ENCODE measurements around the gene ID4.
A peak's percentile ranks its signal among the peaks of the same experiment; 100 is the strongest.

Gene ID4, protein sequence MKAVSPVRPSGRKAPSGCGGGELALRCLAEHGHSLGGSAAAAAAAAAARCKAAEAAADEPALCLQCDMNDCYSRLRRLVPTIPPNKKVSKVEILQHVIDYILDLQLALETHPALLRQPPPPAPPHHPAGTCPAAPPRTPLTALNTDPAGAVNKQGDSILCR

GRCh38 chr6:19836799-19837510, at the start of gene ID4:
Gene ID4 (plus strand): TSS chr6:19837370. CDS start chr6:19837755, 385 bp downstream.
- DNase-seq (ENCODE audit: low read depth in 3 of 3): no peak

DNA sequence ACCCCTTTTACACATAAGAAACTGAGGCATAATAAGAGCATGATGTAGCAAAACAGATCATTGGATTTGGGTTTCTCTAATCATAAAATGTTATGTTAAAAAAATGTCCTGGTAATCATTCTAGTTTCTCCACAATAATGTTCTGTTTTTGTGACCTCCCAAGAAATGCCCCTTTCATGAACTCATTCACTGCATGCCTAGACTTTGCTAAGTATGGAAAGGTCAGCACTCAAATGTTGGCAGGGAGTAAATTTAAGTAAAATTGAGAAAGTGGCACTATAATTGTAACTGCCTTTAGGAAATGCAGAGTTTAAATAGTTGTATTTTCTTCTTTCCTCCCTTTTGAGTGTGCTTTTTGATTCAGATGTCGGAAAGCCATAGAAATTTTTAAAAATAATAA, 48.5 kb upstream of the ID4 start:
- DNase-seq (ENCODE audit: low read depth in 3 of 3): no peak

GRCh38 chr6:19789100-19789803, 47.9 kb upstream of the ID4 start:
- DNase-seq (ENCODE audit: low read depth in 3 of 3): no peak

DNA sequence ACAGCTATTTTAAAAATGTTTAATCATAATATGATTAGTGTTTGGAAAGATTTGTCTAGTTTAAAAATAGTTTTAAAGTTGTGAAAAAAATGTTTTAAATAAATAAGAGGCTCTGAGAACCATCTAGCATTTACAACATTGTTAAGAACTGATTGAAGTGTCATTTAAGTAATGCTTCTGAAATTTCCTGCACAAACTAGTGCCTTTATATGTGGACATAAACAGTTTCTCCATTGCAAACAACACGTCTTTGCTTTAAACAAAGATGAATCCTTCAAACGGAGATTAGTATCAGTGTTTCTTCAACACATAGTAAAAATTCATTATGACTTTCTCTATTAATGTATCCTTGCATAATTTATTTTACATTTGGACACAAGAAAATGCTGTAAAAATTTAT, 45.9 kb upstream of the ID4 start:
- no peak for DNase-seq (ENCODE audit: low read depth in 3 of 3)

DNA sequence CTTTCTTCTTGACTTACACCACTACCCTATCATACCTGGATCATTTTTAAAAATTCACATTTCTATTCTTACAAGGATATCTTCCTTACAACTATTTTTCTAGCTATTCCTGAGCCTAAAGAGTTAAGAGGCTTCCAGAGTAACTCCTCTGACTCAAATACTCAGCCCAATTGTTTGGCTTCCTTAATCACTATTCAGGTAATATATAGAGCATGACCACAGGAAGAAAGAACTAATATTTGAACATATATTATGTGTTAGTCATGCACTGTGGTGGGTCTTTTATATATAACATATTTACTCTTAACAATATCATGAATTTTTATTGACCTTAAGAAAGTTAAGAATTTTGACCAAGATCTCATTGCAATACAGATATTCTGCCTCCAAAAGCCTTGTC, 42.0 kb upstream of the ID4 start:
- DNase-seq (ENCODE audit: low read depth in 3 of 3): no peak

- no peak for DNase-seq (ENCODE audit: low read depth in 3 of 3)
Measured at GRCh38 chr6:19796452-19796851, 40.7 kb upstream of the ID4 start.

DNA sequence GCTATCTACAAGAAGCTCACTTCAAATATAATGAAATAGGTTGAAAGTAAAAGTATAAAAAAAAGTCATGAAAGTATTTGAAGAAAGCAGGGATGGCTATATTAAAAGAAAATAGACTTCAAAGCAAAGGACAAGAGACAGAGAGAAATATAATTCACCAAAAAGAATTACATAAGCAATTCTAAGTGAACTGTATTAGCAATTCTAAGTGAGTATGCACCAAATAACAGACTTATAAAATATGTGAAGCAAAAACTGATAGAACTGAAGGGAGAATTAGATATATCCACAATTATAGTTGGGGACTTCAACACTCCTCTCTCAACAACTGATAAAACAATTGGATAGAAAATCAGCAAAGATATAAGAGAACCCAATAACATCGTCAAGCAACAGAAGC, 38.8 kb upstream of the ID4 start:
- no peak for DNase-seq (ENCODE audit: low read depth in 3 of 3)

- no peak for DNase-seq (ENCODE audit: low read depth in 3 of 3)
Measured at GRCh38 chr6:19802656-19803055, 34.5 kb upstream of the ID4 start.

DNA sequence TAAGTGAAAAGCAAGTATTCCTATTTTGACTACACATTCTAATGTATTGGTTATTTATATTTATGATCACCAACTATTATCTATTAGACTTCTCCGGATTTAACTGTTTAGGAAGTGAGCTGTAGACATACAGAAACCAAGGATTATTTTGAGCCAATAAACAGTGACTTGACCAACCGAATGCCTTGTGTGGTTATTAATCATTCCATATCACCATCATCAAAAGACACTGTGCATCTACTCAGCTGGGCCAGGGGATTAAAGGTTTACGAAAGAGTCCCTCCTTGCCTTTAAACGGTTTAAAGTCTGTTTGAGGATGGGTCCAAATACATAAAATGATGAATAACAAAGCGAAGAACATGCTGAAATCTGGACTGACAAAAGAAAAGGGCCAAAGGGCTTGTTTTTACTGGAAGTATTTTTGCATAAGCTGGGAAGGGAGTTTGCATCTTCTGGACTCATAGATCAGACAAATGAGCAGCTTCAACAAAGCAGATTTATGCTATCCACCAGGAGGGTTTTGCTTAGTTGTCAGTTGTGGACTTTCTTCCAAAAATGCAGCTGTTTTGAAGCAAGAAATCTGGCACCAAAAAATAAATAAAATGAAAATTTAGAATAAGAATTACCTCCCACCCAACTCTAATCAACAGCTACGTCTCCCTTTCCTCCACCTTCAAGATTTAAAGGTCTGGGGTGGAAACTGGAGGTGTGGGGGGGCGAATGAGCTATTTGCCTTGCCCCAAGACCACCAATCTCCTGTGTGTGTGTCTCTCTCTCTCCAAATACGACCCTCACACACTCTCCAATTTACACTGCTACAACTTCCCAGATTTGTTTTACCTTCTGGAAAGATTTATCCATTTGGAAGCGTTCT, 33.6 kb upstream of the ID4 start:
- no peak for DNase-seq (ENCODE audit: low read depth in 3 of 3)

DNA sequence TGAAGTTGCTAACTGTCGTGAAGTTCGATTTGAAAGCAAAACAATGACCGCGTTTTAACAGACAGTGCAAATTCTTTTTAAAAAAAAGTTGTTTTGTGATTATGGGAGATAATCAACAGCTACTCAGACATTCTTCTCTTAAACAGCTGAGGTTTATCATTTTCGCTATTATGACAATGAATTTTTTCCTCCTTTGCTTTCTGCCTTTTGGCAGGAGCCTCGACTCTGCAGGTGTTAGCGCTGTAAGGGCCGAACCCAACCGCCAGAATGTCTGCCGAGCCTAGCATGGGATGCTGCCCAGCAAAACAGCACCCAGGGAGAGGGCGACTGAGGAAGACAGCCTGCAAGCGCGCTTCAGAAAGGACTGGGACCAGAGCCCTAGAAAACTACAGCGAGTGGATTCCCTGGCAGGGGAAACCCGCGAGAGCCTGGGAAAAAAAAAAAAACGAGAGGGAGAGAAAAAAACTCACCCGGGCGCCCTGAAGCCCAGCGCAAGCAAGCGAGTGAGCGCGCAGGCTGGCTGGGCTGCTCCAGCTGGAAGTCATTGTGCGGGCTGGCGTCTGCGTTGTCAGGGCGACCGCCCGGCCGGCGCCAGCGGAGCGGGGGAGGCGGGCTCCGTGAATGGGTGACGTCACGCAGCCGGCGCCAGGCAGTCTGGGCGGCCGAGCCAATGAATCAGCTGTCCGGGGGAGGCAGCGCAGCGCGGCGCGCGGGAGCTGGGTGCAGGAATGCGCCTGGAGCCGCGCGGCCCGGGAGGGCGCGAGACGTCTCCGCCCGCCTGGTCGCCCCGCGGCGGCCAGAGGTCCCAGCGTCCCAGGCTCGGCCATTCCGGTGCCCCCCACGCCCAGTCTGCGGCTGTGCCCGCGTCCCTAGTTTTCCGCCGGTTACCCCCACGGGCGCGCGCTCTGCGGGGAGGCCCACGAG, 32.7 kb upstream of the ID4 start:
- DNase-seq (ENCODE audit: low read depth in 3 of 3): peak in 2 of 3 experiments; percentile 11 to 13

GRCh38 chr6:19805129-19805481, 32.1 kb upstream of the ID4 start:
- DNase-seq (ENCODE audit: low read depth in 3 of 3): no peak

DNA sequence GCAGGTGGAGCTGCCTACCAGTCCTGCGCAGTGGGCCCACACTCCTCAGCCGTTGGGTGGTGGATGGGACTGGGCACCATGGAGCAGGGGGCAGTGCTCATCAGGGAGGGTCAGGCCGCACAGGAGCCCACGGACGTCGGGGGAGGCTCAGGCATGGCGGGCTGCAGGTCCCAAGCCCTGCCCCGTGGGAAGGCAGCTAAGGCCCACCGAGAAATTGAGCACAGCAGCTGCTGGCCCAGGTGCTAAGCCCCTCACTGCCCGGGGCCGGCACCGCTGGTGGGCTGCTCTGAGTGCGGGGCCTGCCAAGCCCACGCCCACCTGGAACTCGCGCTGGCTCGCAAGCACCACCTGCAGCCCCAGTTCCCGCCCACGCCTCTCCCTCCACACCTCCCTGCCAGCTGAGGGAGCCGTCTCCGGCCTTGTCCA, 30.2 kb upstream of the ID4 start:
- DNase-seq (ENCODE audit: low read depth in 3 of 3): no peak

- no peak for DNase-seq (ENCODE audit: low read depth in 3 of 3)
Measured at GRCh38 chr6:19811397-19812079, 25.6 kb upstream of the ID4 start.

DNA sequence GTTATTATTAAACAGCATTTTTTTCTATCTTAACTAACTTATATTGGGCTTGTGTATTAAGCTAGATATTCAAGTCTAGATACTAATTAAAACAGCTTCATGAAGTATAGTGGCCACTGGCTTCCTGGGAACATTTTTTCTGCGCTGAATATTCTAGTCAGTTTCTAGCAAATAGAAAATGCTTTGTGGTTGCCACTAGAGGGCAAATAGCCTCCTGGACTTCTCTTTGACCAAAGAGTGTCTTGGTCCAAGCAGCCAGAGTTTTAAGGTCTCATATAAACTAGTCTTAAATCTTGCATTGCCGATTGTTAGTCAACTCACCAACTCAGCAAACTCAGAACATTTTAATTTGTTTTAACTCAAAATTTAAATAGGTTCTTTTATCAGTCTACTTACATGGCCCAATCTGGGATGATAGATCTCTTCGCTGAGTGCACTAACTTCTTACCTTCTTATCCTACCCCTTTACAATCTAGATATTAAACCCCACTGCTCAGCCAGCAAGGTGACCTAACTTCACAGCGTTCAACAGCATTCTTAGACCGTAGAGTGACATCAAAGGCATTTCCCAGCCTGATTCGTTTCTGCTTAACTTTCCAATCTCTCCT, 24.6 kb upstream of the ID4 start:
- no peak for DNase-seq (ENCODE audit: low read depth in 3 of 3)

- DNase-seq (ENCODE audit: low read depth in 3 of 3): no peak
Measured at GRCh38 chr6:19818805-19819204, 18.4 kb upstream of the ID4 start.

- DNase-seq (ENCODE audit: low read depth in 3 of 3): no peak
Measured at GRCh38 chr6:19824058-19824807, 12.9 kb upstream of the ID4 start.

- DNase-seq (ENCODE audit: low read depth in 3 of 3): no peak
Measured at GRCh38 chr6:19827247-19827646, 9.9 kb upstream of the ID4 start.

- DNase-seq (ENCODE audit: low read depth in 3 of 3): no peak
Measured at GRCh38 chr6:19827903-19828302, 9.3 kb upstream of the ID4 start.

GRCh38 chr6:19830171-19830570, 7.0 kb upstream of the ID4 start:
- DNase-seq (ENCODE audit: low read depth in 3 of 3): no peak

Data from stimulated activated CD4-positive, alpha-beta T cell treated with anti-CD3 and anti-CD28 coated beads, TNF-alpha, amount 100 ng/mL, for 4 hours (primary cell).